ENCODE data around the gene MYH15. TPM values are rescaled to one million over a fixed set of nuclear protein-coding genes. Genes with fewer than 3 reads are reported as not detected.

Gene MYH15
- total RNA-seq, 3 donors from 2014 or later: 0.28 to 0.46 (median 0.46) TPM

DNA sequence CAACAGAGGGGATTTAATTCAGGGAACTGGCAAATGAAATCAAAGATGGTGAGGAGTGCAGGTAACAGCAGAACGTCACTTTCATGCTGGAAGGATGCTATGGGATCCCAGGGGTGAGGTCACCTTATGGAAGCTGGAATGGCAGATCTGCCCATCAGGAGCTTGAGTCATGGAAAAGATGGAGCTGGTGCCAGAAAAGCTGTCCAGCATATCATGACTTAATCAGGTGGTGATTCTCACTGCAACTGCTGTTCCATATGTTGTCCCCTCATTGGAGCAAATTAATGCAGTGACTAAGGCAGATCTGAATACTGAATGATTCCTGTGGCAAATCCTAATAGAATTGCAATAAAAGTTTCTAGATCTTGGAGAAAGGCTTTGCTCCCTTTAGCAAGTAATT is 175.7 kb downstream of the MYH15 start:
- Histone ChIP-seq H3K4me3 (no peak overlapping the region), H3K4me1 (ENCODE audit: low read depth) (no peaks in the 10 kb centered on the region), H3K9me3 (no peaks in the 10 kb centered on the region), H3K36me3 (ENCODE audit: low read depth) (no peaks in the 10 kb centered on the region)
- DNase-seq (no peak), ATAC-seq (no peak)
- no peak for TF ChIP-seq CTCF (IDR thresholded peaks at IDR 0.05)
- intact Hi-C loops (cut with DNase I, micrococcal nuclease): no loop called here

DNA sequence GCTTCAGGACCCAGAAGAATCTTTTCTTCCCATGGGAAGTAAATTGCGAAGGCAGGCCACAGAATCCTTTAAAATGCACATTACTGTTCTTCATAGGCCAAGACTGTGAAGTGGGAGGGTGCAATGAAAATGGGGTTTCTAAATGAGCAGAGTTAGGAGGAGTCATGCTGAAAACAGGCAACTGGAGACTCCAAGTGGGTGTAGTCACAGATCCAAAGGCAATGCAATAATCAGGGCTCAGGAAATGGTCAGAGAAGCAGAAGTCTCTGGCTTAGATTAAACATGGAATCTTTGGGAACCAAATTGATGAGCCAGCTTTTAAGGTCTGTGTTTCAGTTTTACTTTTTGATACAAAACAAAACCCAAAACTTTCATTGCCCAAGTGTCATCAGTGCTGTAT is 176.4 kb downstream of the MYH15 start:
- intact Hi-C loops (cut with DNase I, micrococcal nuclease): no loop called here
- ATAC-seq: no peak
- H3K4me3 ChIP-seq: no peak overlapping the region
- no peak for DNase-seq
- no peaks in the 10 kb centered on the region for H3K36me3 ChIP-seq (ENCODE audit: low read depth)
- TF ChIP-seq CTCF (IDR thresholded peaks at IDR 0.05): no peak
- no peaks in the 10 kb centered on the region for H3K4me1 ChIP-seq (ENCODE audit: low read depth)
- H3K9me3 ChIP-seq: no peaks in the 10 kb centered on the region

GRCh38 chr3:108331792-108332191 is 178.6 kb downstream of the MYH15 start:
- no peak for TF ChIP-seq CTCF (IDR thresholded peaks at IDR 0.05)
- no peaks in the 10 kb centered on the region for H3K36me3 ChIP-seq (ENCODE audit: low read depth)
- no peak overlapping the region for H3K4me3 ChIP-seq
- DNase-seq: no peak
- no peaks in the 10 kb centered on the region for H3K4me1 ChIP-seq (ENCODE audit: low read depth)
- intact Hi-C loops (cut with DNase I, micrococcal nuclease): no loop called here
- no peaks in the 10 kb centered on the region for H3K9me3 ChIP-seq
- no peak for ATAC-seq

Other genes starting within 250 kb of the MYH15 start
- 100 to 1,000 TPM in 2 of 3 donors, 10 to 100 TPM in 1; 98.2 to 276 (median 169) TPM for gene HHLA2, start 214.0 kb downstream of the MYH15 start, total RNA-seq
- 1 to 10 TPM; 2.8 to 6.8 (median 4.5) TPM for gene CIP2A, start 78.8 kb upstream of the MYH15 start, total RNA-seq
- gene DZIP3, start 79.1 kb upstream of the MYH15 start, total RNA-seq: 10 to 100 TPM in 1 of 3 donors, 1 to 10 TPM in 2; 7.8 to 11.7 (median 8.2) TPM
- 100 to 1,000 TPM in 1 of 3 donors, 10 to 100 TPM in 2; 17.1 to 136 (median 51.3) TPM for gene RETNLB, start 246.8 kb upstream of the MYH15 start, total RNA-seq